NCI-H345 treated with DMSO at 0.1 percent for 48 hours (cell line): ENCODE measurements around the gene OR4M2.
"Not testable (repeated sequence)": the region's sequence is repeated elsewhere in the genome, so short reads cannot be mapped to it uniquely, and the experiment has no call there.

ENCODE experiments used
- DNase-seq: peaks from one replicate; lab custom pipeline; 2025; ENCODE audit not compliant: unreplicated experiment; lab: John Stamatoyannopoulos, UW

Gene OR4M2, protein sequence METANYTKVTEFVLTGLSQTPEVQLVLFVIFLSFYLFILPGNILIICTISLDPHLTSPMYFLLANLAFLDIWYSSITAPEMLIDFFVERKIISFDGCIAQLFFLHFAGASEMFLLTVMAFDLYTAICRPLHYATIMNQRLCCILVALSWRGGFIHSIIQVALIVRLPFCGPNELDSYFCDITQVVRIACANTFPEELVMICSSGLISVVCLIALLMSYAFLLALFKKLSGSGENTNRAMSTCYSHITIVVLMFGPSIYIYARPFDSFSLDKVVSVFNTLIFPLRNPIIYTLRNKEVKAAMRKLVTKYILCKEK

DNA sequence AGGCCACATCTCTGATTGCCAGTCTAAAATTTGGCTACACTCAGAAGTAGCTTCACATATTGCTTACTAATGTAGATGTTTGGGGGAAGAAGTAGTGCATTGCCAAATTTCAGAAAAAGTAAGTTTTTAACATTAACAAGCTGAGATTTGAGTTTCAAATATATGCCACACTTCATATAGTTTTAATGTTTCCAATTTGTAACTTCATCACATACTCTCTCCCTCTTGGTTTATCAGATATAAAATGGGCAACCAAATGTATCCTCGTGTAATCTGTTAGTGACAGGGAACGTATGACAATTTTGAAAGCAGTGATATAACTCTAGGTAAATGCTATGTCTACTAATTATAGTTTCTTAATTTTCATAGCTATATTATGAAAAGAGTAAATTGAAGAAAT, at the start of gene OR4M2:
OR4M2 (plus strand) TSS at position 301 of the 400 bp plus-strand sequence; CDS start at position 399, 98 bp downstream.
- DNase-seq = not testable (repeated sequence)

DNA sequence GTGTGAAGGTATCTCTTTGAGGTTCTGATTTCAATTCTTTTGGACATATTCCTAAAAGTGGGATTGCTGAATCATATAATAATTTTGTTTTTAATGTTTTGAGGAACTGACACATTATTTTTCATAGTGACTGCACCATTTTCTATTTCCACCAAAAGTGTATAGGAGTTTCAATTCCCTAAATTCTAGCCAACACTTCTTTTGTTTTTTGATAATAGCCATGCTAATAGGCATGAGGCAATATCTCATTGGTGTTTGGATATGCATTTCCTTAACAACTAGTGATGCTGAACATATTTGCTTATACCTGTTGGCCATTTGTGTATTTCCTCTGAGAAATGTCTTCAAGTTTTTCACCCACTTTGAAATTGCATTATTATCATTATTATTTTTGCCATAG, 11.1 kb upstream of the OR4M2 start:
- not testable (repeated sequence) for DNase-seq

- DNase-seq = not testable (repeated sequence)
These were observed 1.1 kb downstream of the OR4M2 start for GRCh38 chr15:22081386-22081785.

GRCh38 chr15:22098616-22099253, 18.4 kb downstream of the OR4M2 start:
- not testable (repeated sequence) for DNase-seq

GRCh38 chr15:22099289-22099891, 19.1 kb downstream of the OR4M2 start:
- not testable (repeated sequence) for DNase-seq

GRCh38 chr15:22122033-22122432, 41.7 kb downstream of the OR4M2 start:
- DNase-seq = not testable (repeated sequence)
